SK-N-SH (cell line): ENCODE measurements around the gene TBXA2R. TPM values are rescaled to one million over a fixed set of nuclear protein-coding genes. Genes with fewer than 3 reads are reported as not detected.

ENCODE experiments used
- CTCF ChIA-PET: fragments of 300-600, 350-600 bp; formaldehyde crosslinking; extraction: SDS; loops from one replicate; lab custom pipeline; 2021; lab: Yijun Ruan, JAX
- POLR2A ChIA-PET: fragments of 350-600 bp; sonication (Branson Sonifier 250); formaldehyde crosslinking; extraction: SDS; loops from one replicate; lab custom pipeline; 2020; ENCODE audit warnings: antibody characterized with exemption, inconsistent platforms; lab: Yijun Ruan, JAX
- DNase-seq: peaks from one replicate; pipeline ENCODE4 v3.0.0; 2012
- H2AFZ ChIP-seq: fragments of 200-600 bp; sonication (generic); 2 replicates; pipeline ENCODE4 v1.8.1; 2016; ENCODE audit warnings: antibody characterized with exemption, mild to moderate bottlenecking, low read depth
- H3F3A ChIP-seq: fragments of 200-600 bp; sonication (generic); replicated peaks from 2 replicates; pipeline ENCODE3; 2016; ENCODE audit warnings: antibody characterized with exemption, mild to moderate bottlenecking; ENCODE audit not compliant: insufficient read depth
- H3K27ac ChIP-seq, 2 experiments: fragments of 200-500 bp in 1 of 2; fragments of 200-600 bp in 1 of 2; sonication (Bioruptor generic) in 1 of 2; sonication (generic), shearing (Covaris generic) in 1 of 2; 2 replicates each; pipeline versions ENCODE4 v1.5.1 to v1.6.1; 2014 to 2016; ENCODE audit warnings: low read depth in 2 of 2, inconsistent platforms in 1 of 2, low read length in 1 of 2, mild to moderate bottlenecking in 1 of 2, mixed read lengths in 1 of 2
- H3K27me3 ChIP-seq: fragments of 200-600 bp; sonication (generic), shearing (Covaris generic); 2 replicates; pipeline ENCODE4 v1.6.1; 2016; ENCODE audit warnings: mixed run types; ENCODE audit not compliant: insufficient read depth
- H3K36me3 ChIP-seq, 2 experiments: fragments of 200-500 bp in 1 of 2; fragments of 200-600 bp in 1 of 2; sonication (Bioruptor generic) in 1 of 2; sonication (generic) in 1 of 2; replicated peaks in 1 of 2; 2 replicates each; pipeline versions ENCODE3 to v1.5.1; 2014 to 2016; ENCODE audit warnings: low read length in 1 of 2, mild to moderate bottlenecking in 1 of 2; ENCODE audit not compliant: insufficient read depth in 2 of 2, control insufficient read depth in 1 of 2
- H3K4me1 ChIP-seq, 2 experiments: fragments of 200-500 bp in 1 of 2; fragments of 200-600 bp in 1 of 2; sonication (Bioruptor generic) in 1 of 2; sonication (generic), shearing (Covaris generic) in 1 of 2; 2 replicates each; pipeline versions ENCODE4 v1.5.1 to v1.6.1; 2014 to 2016; ENCODE audit warnings: low read depth in 1 of 2, low read length in 1 of 2, mixed run types in 1 of 2; ENCODE audit not compliant: insufficient read depth in 2 of 2, control insufficient read depth in 1 of 2
- H3K4me2 ChIP-seq: fragments of 200-600 bp; sonication (generic), shearing (Covaris generic); 2 replicates; pipeline ENCODE4 v1.6.1; 2017; ENCODE audit warnings: mixed run types
- H3K4me3 ChIP-seq, 2 experiments: fragments of 200-500 bp in 1 of 2; fragments of 200-600 bp in 1 of 2; sonication (Bioruptor generic) in 1 of 2; sonication (generic), shearing (Covaris generic) in 1 of 2; 2 replicates each; pipeline versions ENCODE4 v1.5.1 to v1.8.1; 2014 to 2016; ENCODE audit warnings: low read depth in 2 of 2, inconsistent platforms in 1 of 2, low read length in 1 of 2, mild to moderate bottlenecking in 1 of 2, mixed read lengths in 1 of 2, moderate library complexity in 1 of 2
- H3K79me2 ChIP-seq: fragments of 200-600 bp; sonication (generic); 2 replicates; pipeline ENCODE4 v1.8.1; 2017; ENCODE audit warnings: mild to moderate bottlenecking; ENCODE audit not compliant: insufficient read depth
- H3K9ac ChIP-seq: fragments of 200-600 bp; sonication (generic); 2 replicates; pipeline ENCODE4 v1.6.1; 2017; ENCODE audit warnings: mixed run types
- H3K9me2 ChIP-seq: fragments of 200-600 bp; sonication (generic); 2 replicates; pipeline ENCODE4 v1.6.1; 2017; ENCODE audit warnings: mixed run types
- H3K9me3 ChIP-seq: fragments of 200-600 bp; sonication (generic); 2 replicates; pipeline ENCODE4 v1.6.1; 2017; ENCODE audit warnings: mixed run types, mild to moderate bottlenecking, moderate library complexity
- H4K20me1 ChIP-seq: fragments of 200-600 bp; sonication (generic); 2 replicates; pipeline ENCODE4 v1.6.1; 2017; ENCODE audit warnings: mild to moderate bottlenecking, mixed run types; ENCODE audit not compliant: insufficient read depth
- CHD2 ChIP-seq: fragments of 150-350 bp; IDR thresholded peaks from 2 replicates; pipeline ENCODE4 v1.6.1; 2018; ENCODE audit warnings: low read length; ENCODE audit not compliant: partially characterized antibody
- ELF1 ChIP-seq: IDR thresholded peaks from 2 replicates; pipeline ENCODE4 v1.4.0; 2012
- FOSL2 ChIP-seq: IDR thresholded peaks from 2 replicates; pipeline ENCODE4 v1.4.0; 2012; ENCODE audit warnings: low read depth, mild to moderate bottlenecking, moderate library complexity, borderline replicate concordance
- FOXM1 ChIP-seq: IDR thresholded peaks from 2 replicates; pipeline ENCODE4 v1.4.0; 2012; ENCODE audit warnings: low read depth, mild to moderate bottlenecking
- JUND ChIP-seq: IDR thresholded peaks from 2 replicates; pipeline ENCODE4 v1.4.0; 2012
- NFIC ChIP-seq: IDR thresholded peaks from 2 replicates; pipeline ENCODE4 v1.4.0; 2012; ENCODE audit warnings: borderline replicate concordance
- POLR2AphosphoS5 ChIP-seq: IDR thresholded peaks from 2 replicates; pipeline ENCODE4 v1.6.1; 2012; ENCODE audit warnings: low read depth, low read length
- RAD21 ChIP-seq: IDR thresholded peaks from 2 replicates; pipeline ENCODE4 v1.6.1; 2012; ENCODE audit warnings: mild to moderate bottlenecking, low read length
- RFX5 ChIP-seq: IDR thresholded peaks from 2 replicates; pipeline ENCODE4 v1.6.1; 2012; ENCODE audit warnings: mild to moderate bottlenecking, improper control_type of control experiment, low read length
- TCF12 ChIP-seq: IDR thresholded peaks from 2 replicates; pipeline ENCODE4 v1.4.0; 2012
- ZBTB33 ChIP-seq: IDR thresholded peaks from 2 replicates; pipeline ENCODE4 v1.4.0; 2012; ENCODE audit warnings: low read depth, borderline replicate concordance
- WGBS: methylation state at CpG from one replicate; pipeline ENCODE4 v1.1.6; 2017; ENCODE audit warnings: low lambda C conversion rate; 5-methylcytosine and 5-hydroxymethylcytosine counted together
- polyA plus RNA-seq, 3 experiments: library from polyadenylated mRNA; depleted of rRNA; stranded (reverse); fragments of >200 nt; gene quantifications; 2 replicates each; pipeline ENCODE4 v1.2.3, GENCODE V29; 2012
- TF ChIP-seq, protein P1 (sequence below): IDR thresholded peaks from 2 replicates; pipeline ENCODE4 v1.6.1; 2012; ENCODE audit warnings: mild to moderate bottlenecking, low read depth, low read length, moderate library complexity
- TF ChIP-seq, protein P2 (sequence below): IDR thresholded peaks from 2 replicates; pipeline ENCODE4 v1.4.0; 2012; ENCODE audit warnings: low read depth
- TF ChIP-seq, protein P3 (sequence below): IDR thresholded peaks from 2 replicates; pipeline ENCODE4; 2012

TBXA2R gene
- polyA plus RNA-seq, 1 of the 3 experiments (the other 2 are of a cell fraction) = 0.92 TPM

DNA sequence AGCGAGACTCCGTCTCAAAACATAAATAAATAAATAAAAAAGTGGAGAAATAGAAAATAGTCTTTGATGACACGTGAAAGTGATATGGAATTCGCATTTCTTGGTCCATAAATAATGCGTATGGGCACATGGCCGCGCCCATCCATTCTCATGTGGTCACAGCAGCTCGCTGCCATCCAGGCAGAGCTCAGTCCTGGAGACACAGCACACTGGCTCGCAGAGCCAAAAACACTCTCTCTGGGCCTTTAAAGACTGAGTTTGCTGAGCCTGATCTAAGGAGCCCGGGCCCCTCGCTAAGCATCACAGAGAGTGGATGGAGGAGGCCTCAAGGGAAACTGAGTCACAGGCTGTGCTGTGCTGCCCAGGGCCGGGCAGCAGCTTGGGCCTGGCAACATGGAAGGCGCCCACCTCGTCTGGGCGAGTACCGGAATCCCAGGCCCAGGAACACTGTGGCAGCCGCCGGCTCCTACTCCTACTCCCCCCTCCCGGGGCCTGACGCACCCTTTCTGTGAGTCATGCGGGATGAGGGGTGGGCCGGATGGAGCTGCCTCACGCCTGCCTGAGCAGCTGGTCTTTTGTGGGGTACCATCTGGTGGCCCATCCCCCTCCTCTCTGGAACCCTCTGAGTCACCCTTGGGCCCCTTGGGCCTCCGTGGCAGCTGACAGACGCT is 48.9 kb upstream of the TBXA2R start:
- peaks cover 0 to 6% of the 10 kb centered on the region in 2 experiments; a peak in 1 of 4 replicates for H3K4me1 ChIP-seq
- H3K79me2 ChIP-seq = no peaks in the 10 kb centered on the region
- H3K9me3 ChIP-seq = no peaks in the 10 kb centered on the region
- ChIA-PET POLR2A (no interaction called here), CTCF (interaction anchor here (1.0 to 1.4 kb wide), 4 partner anchors 10 to 69 kb away, joined by 3 to 6 read pairs (median 4); no protein-coding TSS in a partner anchor)
- peak overlapping the region; percentile 77 for H3K9ac ChIP-seq
- 63% methylated on average over 19 of the region's 25 CpGs for WGBS
- peak; percentile 59 for DNase-seq
- H3K4me3 ChIP-seq = no peak overlapping the region
- no peaks in the 10 kb centered on the region for H3K9me2 ChIP-seq
- peaks cover 6 to 21% of the 10 kb centered on the region in 2 experiments for H3K36me3 ChIP-seq
- no peak overlapping the region for H2AFZ ChIP-seq
- no peaks in the 10 kb centered on the region for H3F3A ChIP-seq
- peak overlapping the region in 1 of 2 experiments; percentile 83; a peak in 2 of 4 replicates for H3K27ac ChIP-seq
- H3K4me2 ChIP-seq = peak overlapping the region; percentile 60; the same call in 1 of the 2 replicates
- no peaks in the 10 kb centered on the region for H4K20me1 ChIP-seq
- no peaks in the 10 kb centered on the region for H3K27me3 ChIP-seq
- no peak for TF ChIP-seq ZBTB33
- peak; percentile 94 for TF ChIP-seq FOSL2
- TF ChIP-seq ELF1 = peak; percentile 36; the same call in 1 of the 2 replicates
- TF ChIP-seq JUND = peak; percentile 92
- TF ChIP-seq RAD21 = no peak
- TF ChIP-seq CHD2 = no peak
- no peak for TF ChIP-seq NFIC
- TF ChIP-seq FOXM1 = no peak
- TF ChIP-seq, protein P1, sequence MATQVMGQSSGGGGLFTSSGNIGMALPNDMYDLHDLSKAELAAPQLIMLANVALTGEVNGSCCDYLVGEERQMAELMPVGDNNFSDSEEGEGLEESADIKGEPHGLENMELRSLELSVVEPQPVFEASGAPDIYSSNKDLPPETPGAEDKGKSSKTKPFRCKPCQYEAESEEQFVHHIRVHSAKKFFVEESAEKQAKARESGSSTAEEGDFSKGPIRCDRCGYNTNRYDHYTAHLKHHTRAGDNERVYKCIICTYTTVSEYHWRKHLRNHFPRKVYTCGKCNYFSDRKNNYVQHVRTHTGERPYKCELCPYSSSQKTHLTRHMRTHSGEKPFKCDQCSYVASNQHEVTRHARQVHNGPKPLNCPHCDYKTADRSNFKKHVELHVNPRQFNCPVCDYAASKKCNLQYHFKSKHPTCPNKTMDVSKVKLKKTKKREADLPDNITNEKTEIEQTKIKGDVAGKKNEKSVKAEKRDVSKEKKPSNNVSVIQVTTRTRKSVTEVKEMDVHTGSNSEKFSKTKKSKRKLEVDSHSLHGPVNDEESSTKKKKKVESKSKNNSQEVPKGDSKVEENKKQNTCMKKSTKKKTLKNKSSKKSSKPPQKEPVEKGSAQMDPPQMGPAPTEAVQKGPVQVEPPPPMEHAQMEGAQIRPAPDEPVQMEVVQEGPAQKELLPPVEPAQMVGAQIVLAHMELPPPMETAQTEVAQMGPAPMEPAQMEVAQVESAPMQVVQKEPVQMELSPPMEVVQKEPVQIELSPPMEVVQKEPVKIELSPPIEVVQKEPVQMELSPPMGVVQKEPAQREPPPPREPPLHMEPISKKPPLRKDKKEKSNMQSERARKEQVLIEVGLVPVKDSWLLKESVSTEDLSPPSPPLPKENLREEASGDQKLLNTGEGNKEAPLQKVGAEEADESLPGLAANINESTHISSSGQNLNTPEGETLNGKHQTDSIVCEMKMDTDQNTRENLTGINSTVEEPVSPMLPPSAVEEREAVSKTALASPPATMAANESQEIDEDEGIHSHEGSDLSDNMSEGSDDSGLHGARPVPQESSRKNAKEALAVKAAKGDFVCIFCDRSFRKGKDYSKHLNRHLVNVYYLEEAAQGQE = 0 out of 2 replicates have a peak, but pooled peaks have one; percentile 9
- TF ChIP-seq, protein P2, sequence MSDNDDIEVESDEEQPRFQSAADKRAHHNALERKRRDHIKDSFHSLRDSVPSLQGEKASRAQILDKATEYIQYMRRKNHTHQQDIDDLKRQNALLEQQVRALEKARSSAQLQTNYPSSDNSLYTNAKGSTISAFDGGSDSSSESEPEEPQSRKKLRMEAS = peak; percentile 82
- peak; percentile 57; the same call in 1 of the 2 replicates for TF ChIP-seq POLR2AphosphoS5
- peak; percentile 95 for TF ChIP-seq TCF12
- TF ChIP-seq RFX5 = no peak
- TF ChIP-seq, protein P3, sequence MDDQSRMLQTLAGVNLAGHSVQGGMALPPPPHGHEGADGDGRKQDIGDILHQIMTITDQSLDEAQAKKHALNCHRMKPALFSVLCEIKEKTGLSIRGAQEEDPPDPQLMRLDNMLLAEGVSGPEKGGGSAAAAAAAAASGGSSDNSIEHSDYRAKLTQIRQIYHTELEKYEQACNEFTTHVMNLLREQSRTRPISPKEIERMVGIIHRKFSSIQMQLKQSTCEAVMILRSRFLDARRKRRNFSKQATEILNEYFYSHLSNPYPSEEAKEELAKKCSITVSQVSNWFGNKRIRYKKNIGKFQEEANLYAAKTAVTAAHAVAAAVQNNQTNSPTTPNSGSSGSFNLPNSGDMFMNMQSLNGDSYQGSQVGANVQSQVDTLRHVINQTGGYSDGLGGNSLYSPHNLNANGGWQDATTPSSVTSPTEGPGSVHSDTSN = peak; percentile 64
